ENCODE data around the gene EFNA4. TPM values are rescaled to one million over a fixed set of nuclear protein-coding genes. Genes with fewer than 3 reads are reported as not detected.

EFNA4 gene
- total and polyA plus RNA-seq, 9 of the 15 experiments (the other 6 are each of a cell fraction or from before 2014, with no cell fraction given), result 0.68 to 7.4 (median 6.1) TPM

GRCh38 chr1:155091071-155092051, 27.8 kb downstream of the EFNA4 start (continued):
- no peak for TF ChIP-seq PKNOX1 (IDR thresholded peaks at IDR 0.05)
- no peak for TF ChIP-seq NR2F6 (CRISPR knock-in tag; IDR thresholded peaks at IDR 0.05)
- no peak for TF ChIP-seq ZNF121 (CRISPR knock-in tag; conservative IDR thresholded peaks at IDR 0.05)
- no peak for TF ChIP-seq TSC22D4 (tag; IDR thresholded peaks at IDR 0.05)
- no peak for TF ChIP-seq GABPB2 (CRISPR knock-in tag; conservative IDR thresholded peaks at IDR 0.05)
- TF ChIP-seq MGA (IDR thresholded peaks at IDR 0.05), result peak; percentile 80
- TF ChIP-seq E2F4 (CRISPR knock-in tag; IDR thresholded peaks at IDR 0.05; ENCODE audit: low read depth), result 0 out of 2 replicates have a peak, but pooled peaks have one; percentile 9
- TF ChIP-seq MAZ (CRISPR knock-in tag; conservative IDR thresholded peaks at IDR 0.05 in 1 of 2, IDR thresholded peaks at IDR 0.05 in 1 of 2), result peak; percentile 33 to 78; a peak in 3 of 4 replicates
- TF ChIP-seq, protein P1, sequence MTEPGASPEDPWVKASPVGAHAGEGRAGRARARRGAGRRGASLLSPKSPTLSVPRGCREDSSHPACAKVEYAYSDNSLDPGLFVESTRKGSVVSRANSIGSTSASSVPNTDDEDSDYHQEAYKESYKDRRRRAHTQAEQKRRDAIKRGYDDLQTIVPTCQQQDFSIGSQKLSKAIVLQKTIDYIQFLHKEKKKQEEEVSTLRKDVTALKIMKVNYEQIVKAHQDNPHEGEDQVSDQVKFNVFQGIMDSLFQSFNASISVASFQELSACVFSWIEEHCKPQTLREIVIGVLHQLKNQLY (CRISPR knock-in tag; conservative IDR thresholded peaks at IDR 0.05), result no peak

Measured in K562 (cell line).